Endodermal cell (in vitro differentiated cells): ENCODE data around the gene ITGAD. TPM values are rescaled to one million over a fixed set of nuclear protein-coding genes. Genes with fewer than 3 reads are reported as not detected.

Experiments
- DNase-seq: peaks from one replicate; pipeline ENCODE4 v3.0.0-alpha.2; 2017
- H3K27ac ChIP-seq: 2 replicates; pipeline ENCODE4 v1.5.1; 2013; ENCODE audit warnings: mild to moderate bottlenecking, low read depth, low read length, moderate library complexity
- H3K27me3 ChIP-seq: 2 replicates; pipeline ENCODE4 v1.6.1; 2013; ENCODE audit warnings: mild to moderate bottlenecking, low read length, moderate library complexity; ENCODE audit not compliant: insufficient read depth, control insufficient read depth, poor library complexity, severe bottlenecking
- H3K36me3 ChIP-seq: 2 replicates; pipeline ENCODE4 v1.7.0; 2013; ENCODE audit warnings: mild to moderate bottlenecking, low read length, moderate library complexity; ENCODE audit not compliant: control insufficient read depth, insufficient read depth
- H3K4me1 ChIP-seq: one replicate; pipeline ENCODE4 v1.7.0; 2013; ENCODE audit warnings: low read length; ENCODE audit not compliant: control insufficient read depth, insufficient read depth
- H3K4me3 ChIP-seq: 2 replicates; pipeline ENCODE4 v1.5.1; 2013; ENCODE audit warnings: mild to moderate bottlenecking, low read length, moderate library complexity
- H3K9ac ChIP-seq: 2 replicates; pipeline ENCODE4 v1.6.1; 2013; ENCODE audit warnings: mild to moderate bottlenecking, low read length, moderate library complexity; ENCODE audit not compliant: poor library complexity, severe bottlenecking; ENCODE audit errors: extremely low read depth
- H3K9me3 ChIP-seq: 2 replicates; pipeline ENCODE4 v1.6.1; 2013; ENCODE audit warnings: mild to moderate bottlenecking, low read length, moderate library complexity; ENCODE audit not compliant: control insufficient read depth
- H3K27ac Mint-ChIP-seq: 2 replicates; pipeline ENCODE4 v1.8.0; 2020; ENCODE audit warnings: mixed read lengths
- H3K27me3 Mint-ChIP-seq: 2 replicates; pipeline ENCODE4 v1.8.0; 2021; ENCODE audit warnings: mild to moderate bottlenecking, mixed read lengths; ENCODE audit not compliant: insufficient read depth
- H3K36me3 Mint-ChIP-seq: 2 replicates; pipeline ENCODE4 v1.8.0; 2020; ENCODE audit warnings: low read depth, mixed read lengths
- H3K4me1 Mint-ChIP-seq: 2 replicates; pipeline ENCODE4 v1.8.0; 2020; ENCODE audit warnings: mixed read lengths
- H3K4me3 Mint-ChIP-seq: 2 replicates; pipeline ENCODE4 v1.8.0; 2020; ENCODE audit warnings: mild to moderate bottlenecking, moderate library complexity, mixed read lengths
- H3K9me3 Mint-ChIP-seq: 2 replicates; pipeline ENCODE4 v1.8.0; 2020; ENCODE audit warnings: mild to moderate bottlenecking, mixed read lengths
- CTCF ChIP-seq: fragments of 200-600 bp; sonication (generic); conservative IDR thresholded peaks from 2 replicates; pipeline ENCODE4 v1.5.0; 2021; ENCODE audit warnings: antibody characterized with exemption, mild to moderate bottlenecking
- WGBS, 2 experiments: methylation state at CpG; one replicate each; pipeline versions ENCODE4 v1.1.5 to v1.1.7; 2013; ENCODE audit warnings: missing lambda C conversion rate in 2 of 2, mixed read lengths in 1 of 2; ENCODE audit not compliant: insufficient coverage in 1 of 2, insufficient read length in 1 of 2; 5-methylcytosine and 5-hydroxymethylcytosine counted together
- total RNA-seq, 2 donors: library from RNA; stranded (reverse); fragmentation: NEBNext Ultra II Directional in 1 of 2; extraction: Animal tissue kit (Norgen Biotek cat#: 25700) in 1 of 2; gene quantifications; 2 replicates in 1 of 2; 3 replicates in 1 of 2; pipeline ENCODE4 v1.2.1, GENCODE V29; 2021

ITGAD gene
- total RNA-seq, 2 donors from 2014 or later = not detected

- Mint-ChIP-seq H3K36me3 (peaks cover 21% of the 10 kb centered on the region), H3K27me3 (no peaks in the 10 kb centered on the region), H3K4me1 (peaks cover 3% of the 10 kb centered on the region), H3K27ac (peak overlapping the region; percentile 97), H3K4me3 (peak overlapping the region; percentile 76), H3K9me3 (no peaks in the 10 kb centered on the region)
- peak; percentile 84 for TF ChIP-seq CTCF
- H3K27ac ChIP-seq = peak overlapping the region; percentile 91
- peak overlapping the region; percentile 91 for H3K4me3 ChIP-seq
- no peaks in the 10 kb centered on the region for H3K4me1 ChIP-seq
- H3K36me3 ChIP-seq = peaks cover 31% of the 10 kb centered on the region
- 75 to 83% methylated on average over 4 to 6 of the region's 8 CpGs for WGBS, 2 experiments
- H3K9ac ChIP-seq = peak overlapping the region; percentile 70
- H3K9me3 ChIP-seq = no peaks in the 10 kb centered on the region
- DNase-seq = no peak
- no peaks in the 10 kb centered on the region for H3K27me3 ChIP-seq
These were observed 67.5 kb downstream of the ITGAD start for GRCh38 chr16:31460582-31461002.

- no peak overlapping the region for H3K27ac Mint-ChIP-seq
- H3K4me1 Mint-ChIP-seq = peaks cover 2% of the 10 kb centered on the region
- H3K9me3 Mint-ChIP-seq = no peaks in the 10 kb centered on the region
These were observed 68.2 kb downstream of the ITGAD start for GRCh38 chr16:31461201-31461920.

More at GRCh38 chr16:31461201-31461920, 68.2 kb downstream of the ITGAD start:
- WGBS, 2 experiments = 93 to 95% methylated on average over 5 to 10 of the region's 10 CpGs
- DNase-seq = no peak
- H3K27ac ChIP-seq = no peak overlapping the region
- Mint-ChIP-seq H3K36me3 (peaks cover 23% of the 10 kb centered on the region), H3K4me3 (no peak overlapping the region), H3K27me3 (no peaks in the 10 kb centered on the region)
- no peaks in the 10 kb centered on the region for H3K4me1 ChIP-seq
- H3K9ac ChIP-seq = no peak overlapping the region
- TF ChIP-seq CTCF = no peak
- peaks cover 26% of the 10 kb centered on the region for H3K36me3 ChIP-seq
- no peaks in the 10 kb centered on the region for H3K27me3 ChIP-seq
- H3K4me3 ChIP-seq = no peak overlapping the region
- H3K9me3 ChIP-seq = no peaks in the 10 kb centered on the region
